GM12872 (cell line): ENCODE data around the gene DPYSL4.

Experiments
- CTCF ChIP-seq: IDR thresholded peaks from 3 replicates; pipeline ENCODE4 v1.5.1; 2011; ENCODE audit warnings: low read depth, mild to moderate bottlenecking, low read length, moderate library complexity; ENCODE audit not compliant: insufficient read depth

DPYSL4 gene

GRCh38 chr10:132226586-132227405, 40.0 kb downstream of the DPYSL4 start:
- TF ChIP-seq CTCF, result no peak

DNA sequence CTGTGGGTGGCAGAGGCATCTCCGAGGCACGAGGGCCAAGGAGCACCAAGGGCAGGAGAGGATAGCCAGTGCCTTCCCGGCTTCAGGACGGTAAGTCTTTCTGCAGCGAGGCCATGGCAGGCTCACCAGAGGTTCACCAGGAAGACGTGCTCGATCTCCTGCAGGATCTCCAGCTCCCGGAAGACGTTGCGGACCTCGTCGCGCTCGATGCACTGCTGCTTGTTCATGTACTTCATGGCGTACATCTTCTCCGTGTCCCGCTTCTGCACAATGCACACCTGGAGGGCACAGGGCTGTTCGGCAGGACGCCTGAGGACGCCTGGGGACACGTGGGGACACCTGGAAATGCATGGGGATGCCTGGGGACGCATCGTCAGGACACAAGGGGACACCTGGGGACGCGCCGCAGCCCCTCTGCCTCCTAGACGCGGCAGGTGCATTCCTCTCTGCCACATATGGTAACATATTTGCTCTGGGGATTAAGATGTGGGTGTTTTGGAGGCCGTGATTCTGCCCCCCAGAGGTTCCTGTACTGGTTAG, 41.2 kb downstream of the DPYSL4 start:
- no peak for TF ChIP-seq CTCF

- TF ChIP-seq CTCF, result no peak
Measured at GRCh38 chr10:132228616-132229015, 41.9 kb downstream of the DPYSL4 start.

GRCh38 chr10:132229096-132229495, 42.3 kb downstream of the DPYSL4 start:
- TF ChIP-seq CTCF, result no peak

DNA sequence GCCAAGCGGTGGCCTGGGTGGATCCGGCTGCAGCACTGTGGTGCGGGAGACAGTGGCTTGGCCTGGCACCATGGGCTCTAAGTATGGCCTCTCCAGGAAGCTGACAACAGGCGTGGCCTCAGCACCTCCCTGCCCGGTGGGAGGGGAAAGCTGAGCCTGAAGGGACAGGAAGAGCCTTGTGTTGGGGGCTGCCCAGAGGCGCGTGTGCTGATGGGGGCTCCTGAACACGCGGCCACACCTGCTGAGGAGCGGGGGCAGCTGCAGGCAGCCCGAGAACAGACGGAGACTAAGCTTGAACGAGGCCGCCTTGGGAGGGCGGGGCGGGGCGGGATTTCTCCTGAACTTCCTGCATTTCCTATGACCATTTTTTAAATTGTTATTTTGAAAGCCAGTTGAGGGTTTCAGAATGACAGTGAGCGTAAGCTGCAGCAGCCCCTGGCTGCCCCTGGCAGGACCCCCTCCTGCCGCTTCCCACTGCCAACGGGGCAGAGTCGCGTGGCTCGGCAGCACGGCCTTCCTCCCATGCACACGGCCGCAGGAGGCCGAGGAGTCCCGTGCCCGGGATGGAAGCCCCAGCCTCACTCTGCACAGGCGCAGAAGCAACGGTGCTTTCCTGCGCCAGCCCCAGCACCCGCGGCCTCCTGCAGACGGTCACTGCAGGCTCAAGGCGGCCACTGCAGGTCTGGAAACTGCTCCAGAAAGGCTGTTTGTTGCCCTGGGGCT, 43.2 kb downstream of the DPYSL4 start:
- no peak for TF ChIP-seq CTCF

DNA sequence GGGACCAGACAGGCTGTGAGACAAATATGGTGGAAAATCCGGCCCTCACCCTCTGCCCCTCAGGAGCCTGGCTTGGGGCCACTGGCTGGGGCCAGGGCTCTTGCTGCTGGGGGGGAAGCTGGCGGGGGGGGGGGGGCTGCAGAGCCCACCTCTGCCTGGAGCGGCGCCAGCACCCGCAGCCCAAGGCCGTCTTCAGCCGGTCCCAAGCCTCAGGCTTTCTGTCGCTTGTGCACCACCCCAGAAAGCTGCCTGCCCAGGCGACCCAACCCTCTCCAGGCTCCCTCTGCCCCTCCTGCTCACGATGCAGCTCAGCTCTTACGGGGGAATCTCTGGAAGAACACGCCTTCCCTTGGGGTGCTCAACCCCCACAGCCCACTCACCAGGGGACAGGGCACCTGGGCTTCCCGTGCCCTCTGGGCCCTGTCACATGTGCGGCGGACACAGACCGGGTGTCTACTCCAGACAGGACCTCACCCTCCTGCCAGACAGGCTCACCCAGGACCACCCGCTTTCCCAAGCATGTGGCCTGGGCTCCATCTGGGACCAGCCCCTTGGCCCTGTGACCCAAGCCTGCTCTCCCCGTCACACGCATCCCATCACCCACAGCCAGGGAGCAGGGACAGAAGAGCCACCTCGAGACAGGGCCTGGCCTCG, 43.9 kb downstream of the DPYSL4 start:
- TF ChIP-seq CTCF, result no peak

- no peak for TF ChIP-seq CTCF
Measured at GRCh38 chr10:132231656-132232022, 44.9 kb downstream of the DPYSL4 start.
